Measurements from ENCODE around the gene EXOC4. TPM values are rescaled to one million over a fixed set of nuclear protein-coding genes. Genes with fewer than 3 reads are reported as not detected.

The EXOC4 gene
- total RNA-seq, 1 donor from 2014 or later, result 65.0 TPM

- Mint-ChIP-seq H3K27me3 (ENCODE audit: low read depth) (no peaks in the 10 kb centered on the region), H3K27ac (no peak overlapping the region), H3K4me1 (ENCODE audit: low read depth) (peaks cover 2% of the 10 kb centered on the region), H3K36me3 (ENCODE audit: low read depth) (peaks cover 18% of the 10 kb centered on the region), H3K9me3 (peaks cover under 1% of the 10 kb centered on the region), H3K4me3 (ENCODE audit: low read depth) (no peak overlapping the region)
- intact Hi-C loops (cut with micrococcal nuclease), result no loop called here
- DNase-seq (ENCODE audit: low spot score), result no peak
Measured at GRCh38 chr7:133501771-133502170, 248.9 kb downstream of the EXOC4 start.

- no peaks in the 10 kb centered on the region for H3K9me3 Mint-ChIP-seq
- DNase-seq (ENCODE audit: low spot score), result no peak
- no peak overlapping the region for H3K4me3 Mint-ChIP-seq (ENCODE audit: low read depth)
- intact Hi-C loops (cut with micrococcal nuclease), result no loop called here
- peaks cover 15% of the 10 kb centered on the region for H3K36me3 Mint-ChIP-seq (ENCODE audit: low read depth)
- peaks cover 2% of the 10 kb centered on the region for H3K4me1 Mint-ChIP-seq (ENCODE audit: low read depth)
- H3K27me3 Mint-ChIP-seq (ENCODE audit: low read depth), result no peaks in the 10 kb centered on the region
- no peak overlapping the region for H3K27ac Mint-ChIP-seq
Measured at GRCh38 chr7:133502498-133502897, 249.6 kb downstream of the EXOC4 start.

GRCh38 chr7:133502972-133503371, 250.1 kb downstream of the EXOC4 start:
- no peak overlapping the region for H3K27ac Mint-ChIP-seq
- peaks cover 11% of the 10 kb centered on the region for H3K36me3 Mint-ChIP-seq (ENCODE audit: low read depth)
- intact Hi-C loops (cut with micrococcal nuclease), result no loop called here
- DNase-seq (ENCODE audit: low spot score), result no peak
- H3K9me3 Mint-ChIP-seq, result no peaks in the 10 kb centered on the region
- no peak overlapping the region for H3K4me3 Mint-ChIP-seq (ENCODE audit: low read depth)
- peaks cover 2% of the 10 kb centered on the region for H3K4me1 Mint-ChIP-seq (ENCODE audit: low read depth)
- H3K27me3 Mint-ChIP-seq (ENCODE audit: low read depth), result no peaks in the 10 kb centered on the region

GRCh38 chr7:133504825-133505224, 251.9 kb downstream of the EXOC4 start:
- intact Hi-C loops (cut with micrococcal nuclease), result no loop called here
- Mint-ChIP-seq H3K36me3 (ENCODE audit: low read depth) (peaks cover 13% of the 10 kb centered on the region), H3K4me3 (ENCODE audit: low read depth) (no peak overlapping the region), H3K9me3 (no peaks in the 10 kb centered on the region), H3K27ac (no peak overlapping the region), H3K4me1 (ENCODE audit: low read depth) (peaks cover 2% of the 10 kb centered on the region), H3K27me3 (ENCODE audit: low read depth) (no peaks in the 10 kb centered on the region)
- DNase-seq (ENCODE audit: low spot score), result no peak

GRCh38 chr7:133509822-133510221, 256.9 kb downstream of the EXOC4 start:
- DNase-seq (ENCODE audit: low spot score), result no peak
- Mint-ChIP-seq H3K36me3 (ENCODE audit: low read depth) (peaks cover 17% of the 10 kb centered on the region), H3K27me3 (ENCODE audit: low read depth) (no peaks in the 10 kb centered on the region), H3K9me3 (peaks cover 15% of the 10 kb centered on the region), H3K4me3 (ENCODE audit: low read depth) (no peak overlapping the region), H3K27ac (no peak overlapping the region), H3K4me1 (ENCODE audit: low read depth) (peaks cover 3% of the 10 kb centered on the region)
- intact Hi-C loops (cut with micrococcal nuclease), result no loop called here

GRCh38 chr7:133510326-133511055, 257.6 kb downstream of the EXOC4 start:
- Mint-ChIP-seq H3K4me3 (ENCODE audit: low read depth) (no peak overlapping the region), H3K9me3 (peaks cover 15% of the 10 kb centered on the region)

GRCh38 chr7:133511252-133511651, 258.4 kb downstream of the EXOC4 start:
- H3K27me3 Mint-ChIP-seq (ENCODE audit: low read depth), result no peaks in the 10 kb centered on the region
- H3K27ac Mint-ChIP-seq, result no peak overlapping the region
- intact Hi-C loops (cut with micrococcal nuclease), result no loop called here
- H3K4me1 Mint-ChIP-seq (ENCODE audit: low read depth), result peaks cover 3% of the 10 kb centered on the region
- peaks cover 18% of the 10 kb centered on the region for H3K36me3 Mint-ChIP-seq (ENCODE audit: low read depth)
- peaks cover 16% of the 10 kb centered on the region for H3K9me3 Mint-ChIP-seq
- DNase-seq (ENCODE audit: low spot score), result no peak
- no peak overlapping the region for H3K4me3 Mint-ChIP-seq (ENCODE audit: low read depth)

More at GRCh38 chr7:133510326-133511055, 257.6 kb downstream of the EXOC4 start:
- H3K27me3 Mint-ChIP-seq (ENCODE audit: low read depth), result no peaks in the 10 kb centered on the region
- no peak overlapping the region for H3K27ac Mint-ChIP-seq
- peaks cover 17% of the 10 kb centered on the region for H3K36me3 Mint-ChIP-seq (ENCODE audit: low read depth)
- intact Hi-C loops (cut with micrococcal nuclease), result no loop called here
- H3K4me1 Mint-ChIP-seq (ENCODE audit: low read depth), result peaks cover 3% of the 10 kb centered on the region
- no peak for DNase-seq (ENCODE audit: low spot score)

- H3K27me3 Mint-ChIP-seq (ENCODE audit: low read depth), result no peaks in the 10 kb centered on the region
- intact Hi-C loops (cut with micrococcal nuclease), result no loop called here
- DNase-seq (ENCODE audit: low spot score), result no peak
- H3K4me1 Mint-ChIP-seq (ENCODE audit: low read depth), result peaks cover 3% of the 10 kb centered on the region
- H3K27ac Mint-ChIP-seq, result no peak overlapping the region
- H3K9me3 Mint-ChIP-seq, result peaks cover 18% of the 10 kb centered on the region
- no peak overlapping the region for H3K4me3 Mint-ChIP-seq (ENCODE audit: low read depth)
- H3K36me3 Mint-ChIP-seq (ENCODE audit: low read depth), result peaks cover 21% of the 10 kb centered on the region
Measured at GRCh38 chr7:133511708-133512107, 258.8 kb downstream of the EXOC4 start.

- Mint-ChIP-seq H3K27me3 (ENCODE audit: low read depth) (no peaks in the 10 kb centered on the region), H3K27ac (peak overlapping the region; percentile 64), H3K4me3 (ENCODE audit: low read depth) (no peak overlapping the region), H3K4me1 (ENCODE audit: low read depth) (peaks cover 3% of the 10 kb centered on the region), H3K36me3 (ENCODE audit: low read depth) (peaks cover 25% of the 10 kb centered on the region), H3K9me3 (peaks cover 18% of the 10 kb centered on the region)
- no peak for DNase-seq (ENCODE audit: low spot score)
- intact Hi-C loops (cut with micrococcal nuclease), result no loop called here
Measured at GRCh38 chr7:133512560-133512959, 259.7 kb downstream of the EXOC4 start.

GRCh38 chr7:133513608-133514007, 260.7 kb downstream of the EXOC4 start:
- H3K27me3 Mint-ChIP-seq (ENCODE audit: low read depth), result no peaks in the 10 kb centered on the region
- H3K36me3 Mint-ChIP-seq (ENCODE audit: low read depth), result peaks cover 24% of the 10 kb centered on the region
- intact Hi-C loops (cut with micrococcal nuclease), result no loop called here
- no peak overlapping the region for H3K4me3 Mint-ChIP-seq (ENCODE audit: low read depth)
- peaks cover 18% of the 10 kb centered on the region for H3K9me3 Mint-ChIP-seq
- peaks cover 3% of the 10 kb centered on the region for H3K4me1 Mint-ChIP-seq (ENCODE audit: low read depth)
- H3K27ac Mint-ChIP-seq, result no peak overlapping the region
- DNase-seq (ENCODE audit: low spot score), result no peak

GRCh38 chr7:133514551-133514950, 261.7 kb downstream of the EXOC4 start:
- peaks cover 18% of the 10 kb centered on the region for H3K9me3 Mint-ChIP-seq
- H3K4me3 Mint-ChIP-seq (ENCODE audit: low read depth), result no peak overlapping the region
- peaks cover 24% of the 10 kb centered on the region for H3K36me3 Mint-ChIP-seq (ENCODE audit: low read depth)
- peaks cover 3% of the 10 kb centered on the region for H3K4me1 Mint-ChIP-seq (ENCODE audit: low read depth)
- no peaks in the 10 kb centered on the region for H3K27me3 Mint-ChIP-seq (ENCODE audit: low read depth)
- intact Hi-C loops (cut with micrococcal nuclease), result no loop called here
- no peak overlapping the region for H3K27ac Mint-ChIP-seq
- no peak for DNase-seq (ENCODE audit: low spot score)

- Mint-ChIP-seq H3K4me1 (ENCODE audit: low read depth) (no peaks in the 10 kb centered on the region), H3K27ac (no peak overlapping the region), H3K9me3 (peaks cover 3% of the 10 kb centered on the region), H3K36me3 (ENCODE audit: low read depth) (peaks cover 17% of the 10 kb centered on the region), H3K4me3 (ENCODE audit: low read depth) (no peak overlapping the region), H3K27me3 (ENCODE audit: low read depth) (no peaks in the 10 kb centered on the region)
- intact Hi-C loops (cut with micrococcal nuclease), result no loop called here
- no peak for DNase-seq (ENCODE audit: low spot score)
Measured at GRCh38 chr7:133517766-133518165, 264.9 kb downstream of the EXOC4 start.

GRCh38 chr7:133518718-133519117, 265.8 kb downstream of the EXOC4 start:
- DNase-seq (ENCODE audit: low spot score), result no peak
- no peak overlapping the region for H3K4me3 Mint-ChIP-seq (ENCODE audit: low read depth)
- H3K27me3 Mint-ChIP-seq (ENCODE audit: low read depth), result no peaks in the 10 kb centered on the region
- H3K9me3 Mint-ChIP-seq, result peaks cover 7% of the 10 kb centered on the region
- intact Hi-C loops (cut with micrococcal nuclease), result no loop called here
- H3K27ac Mint-ChIP-seq, result no peak overlapping the region
- H3K4me1 Mint-ChIP-seq (ENCODE audit: low read depth), result no peaks in the 10 kb centered on the region
- H3K36me3 Mint-ChIP-seq (ENCODE audit: low read depth), result peaks cover 17% of the 10 kb centered on the region
